Type B pancreatic cell (in vitro differentiated cells): ENCODE results near the gene RXRG. TPM values are rescaled to one million over a fixed set of nuclear protein-coding genes. Genes with fewer than 3 reads are reported as not detected.

Experiments
- DNase-seq: peaks from one replicate; pipeline ENCODE4 v3.0.0; 2021; ENCODE audit warnings: mixed read lengths; ENCODE audit not compliant: unreplicated experiment; ENCODE audit errors: extremely low spot score
- H3K27ac Mint-ChIP-seq: 2 replicates; pipeline ENCODE4 v1.8.0; 2021; ENCODE audit warnings: mild to moderate bottlenecking, mixed read lengths
- H3K27me3 Mint-ChIP-seq: 2 replicates; pipeline ENCODE4 v1.8.0; 2021; ENCODE audit warnings: mixed read lengths
- H3K36me3 Mint-ChIP-seq: 2 replicates; pipeline ENCODE4 v1.8.0; 2021; ENCODE audit warnings: mixed read lengths
- H3K4me1 Mint-ChIP-seq: one replicate; pipeline ENCODE4 v1.8.0; 2021; ENCODE audit warnings: mixed read lengths; ENCODE audit not compliant: unreplicated experiment
- H3K4me3 Mint-ChIP-seq: 2 replicates; pipeline ENCODE4 v1.8.0; 2021; ENCODE audit warnings: mild to moderate bottlenecking, mixed read lengths
- H3K9me3 Mint-ChIP-seq: 2 replicates; pipeline ENCODE4 v1.8.0; 2021; ENCODE audit warnings: mixed read lengths
- CTCF ChIP-seq: fragments of 200-600 bp; sonication (generic); conservative IDR thresholded peaks from 2 replicates; pipeline ENCODE4 v1.5.0; 2021; ENCODE audit warnings: antibody characterized with exemption, mild to moderate bottlenecking
- total RNA-seq: library from RNA; stranded (reverse); gene quantifications from 2 replicates; pipeline ENCODE4 v1.2.1, GENCODE V29; 2021; ENCODE audit warnings: low replicate concordance

Gene RXRG
- total RNA-seq, 1 donor from 2014 or later, result 5.8 TPM

GRCh38 chr1:165402517-165403111 lies 42.3 kb downstream of the RXRG start:
- no peak overlapping the region for H3K4me3 Mint-ChIP-seq
- H3K4me1 Mint-ChIP-seq, result peaks cover 8% of the 10 kb centered on the region
- no peaks in the 10 kb centered on the region for H3K36me3 Mint-ChIP-seq
- H3K27me3 Mint-ChIP-seq, result peaks cover 10% of the 10 kb centered on the region
- H3K9me3 Mint-ChIP-seq, result no peaks in the 10 kb centered on the region
- no peak for DNase-seq
- H3K27ac Mint-ChIP-seq, result no peak overlapping the region
- no peak for TF ChIP-seq CTCF

GRCh38 chr1:165397944-165398343 lies 47.0 kb downstream of the RXRG start:
- no peak for DNase-seq
- Mint-ChIP-seq H3K27ac (no peak overlapping the region), H3K4me1 (peaks cover 17% of the 10 kb centered on the region), H3K4me3 (no peak overlapping the region), H3K9me3 (no peaks in the 10 kb centered on the region), H3K36me3 (no peaks in the 10 kb centered on the region), H3K27me3 (peaks cover 6% of the 10 kb centered on the region)
- TF ChIP-seq CTCF, result no peak

GRCh38 chr1:165395901-165396300 lies 49.0 kb downstream of the RXRG start:
- Mint-ChIP-seq H3K4me1 (peaks cover 23% of the 10 kb centered on the region), H3K27me3 (peaks cover 23% of the 10 kb centered on the region), H3K27ac (no peak overlapping the region), H3K4me3 (no peak overlapping the region), H3K9me3 (no peaks in the 10 kb centered on the region), H3K36me3 (no peaks in the 10 kb centered on the region)
- no peak for DNase-seq
- TF ChIP-seq CTCF, result no peak

GRCh38 chr1:165395478-165395877 lies 49.4 kb downstream of the RXRG start:
- no peak for TF ChIP-seq CTCF
- Mint-ChIP-seq H3K4me3 (no peak overlapping the region), H3K36me3 (no peaks in the 10 kb centered on the region), H3K27ac (no peak overlapping the region), H3K4me1 (peaks cover 23% of the 10 kb centered on the region), H3K27me3 (peaks cover 27% of the 10 kb centered on the region), H3K9me3 (no peaks in the 10 kb centered on the region)
- DNase-seq, result no peak

DNA sequence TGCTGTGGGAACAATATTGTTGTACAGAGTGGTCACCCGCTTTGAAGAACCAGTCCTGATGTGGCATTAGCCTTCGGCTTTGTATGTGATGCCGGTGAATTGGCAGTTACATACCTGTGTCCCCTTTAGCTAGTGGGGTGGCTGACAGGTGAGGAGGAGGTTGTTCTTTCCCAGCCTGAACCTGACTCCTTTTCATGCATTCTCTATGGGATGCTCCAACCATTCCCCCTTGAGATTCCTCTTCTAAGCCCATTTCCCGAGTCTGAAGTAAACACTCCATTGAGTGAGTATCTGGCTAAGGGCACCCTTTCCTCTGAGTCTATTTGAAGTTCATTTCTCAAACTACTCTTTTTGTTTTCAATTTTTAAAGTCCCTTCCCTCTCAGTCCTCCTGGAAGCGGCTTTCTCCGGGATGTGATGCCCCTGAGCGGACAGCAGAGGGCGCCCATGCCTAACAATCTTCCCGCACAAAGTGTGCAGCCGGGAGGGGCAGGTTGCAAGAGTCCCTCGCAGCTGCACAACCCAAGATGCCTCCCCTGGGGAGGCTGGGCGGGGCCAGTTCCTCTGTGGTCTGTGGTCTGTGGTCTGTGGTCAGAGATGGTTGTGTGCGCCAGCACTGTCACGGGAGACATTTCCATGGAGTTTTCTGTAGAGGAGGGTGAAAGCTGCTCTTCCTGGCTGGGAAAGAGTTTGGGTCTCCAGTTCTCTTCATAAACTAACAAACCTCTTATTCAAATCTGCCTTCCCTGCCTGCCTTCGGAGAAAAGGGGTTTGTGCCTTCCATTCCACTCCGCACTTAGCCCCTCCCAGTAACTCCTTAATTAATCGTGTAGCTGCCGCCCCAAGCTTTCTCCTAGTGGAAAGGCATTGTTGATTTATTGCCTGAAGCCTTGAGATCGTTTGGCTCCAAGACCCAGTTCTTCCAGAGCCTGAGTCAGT lies 52.0 kb downstream of the RXRG start:
- H3K9me3 Mint-ChIP-seq, result no peaks in the 10 kb centered on the region
- DNase-seq, result peak; percentile 80
- no peaks in the 10 kb centered on the region for H3K36me3 Mint-ChIP-seq
- H3K27ac Mint-ChIP-seq, result no peak overlapping the region
- H3K4me1 Mint-ChIP-seq, result peaks cover 19% of the 10 kb centered on the region
- TF ChIP-seq CTCF, result peak; percentile 97
- H3K27me3 Mint-ChIP-seq, result peaks cover 42% of the 10 kb centered on the region
- H3K4me3 Mint-ChIP-seq, result peak overlapping the region; percentile 84
